GM18505 (cell line): ENCODE results near the gene RASD2.

Experiments used
- ATAC-seq: cut with Tn5 transposase; IDR thresholded peaks from one replicate; pipeline ENCODE4 v1.9.1; 2021; ENCODE audit not compliant: unreplicated experiment
- POLR2A ChIP-seq: IDR thresholded peaks from 4 replicates; pipeline ENCODE4 v1.6.1; 2011; ENCODE audit warnings: borderline replicate concordance; ENCODE audit not compliant: insufficient read depth, insufficient read length; ENCODE audit errors: extremely low read depth

Gene RASD2

GRCh38 chr22:35582861-35583670 is 42.4 kb downstream of the RASD2 start:
- no peak for ATAC-seq
- TF ChIP-seq POLR2A = no peak

GRCh38 chr22:35586771-35587170 is 46.1 kb downstream of the RASD2 start:
- ATAC-seq = no peak
- TF ChIP-seq POLR2A = no peak

GRCh38 chr22:35587447-35587870 is 46.8 kb downstream of the RASD2 start:
- no peak for ATAC-seq
- TF ChIP-seq POLR2A = no peak

- ATAC-seq = no peak
- no peak for TF ChIP-seq POLR2A
Observed at GRCh38 chr22:35587896-35588295, 47.3 kb downstream of the RASD2 start.

- ATAC-seq = no peak
- TF ChIP-seq POLR2A = no peak
Observed at GRCh38 chr22:35589071-35589755, 48.6 kb downstream of the RASD2 start.

GRCh38 chr22:35589756-35590093 is 49.1 kb downstream of the RASD2 start:
- no peak for TF ChIP-seq POLR2A
- ATAC-seq = no peak

GRCh38 chr22:35590634-35591295 is 50.1 kb downstream of the RASD2 start:
- ATAC-seq = no peak

GRCh38 chr22:35591714-35592417 is 51.2 kb downstream of the RASD2 start:
- ATAC-seq = no peak
- no peak for TF ChIP-seq POLR2A

More at GRCh38 chr22:35590634-35591295, 50.1 kb downstream of the RASD2 start:
- TF ChIP-seq POLR2A = no peak

GRCh38 chr22:35592418-35592967 is 51.9 kb downstream of the RASD2 start:
- TF ChIP-seq POLR2A = no peak
- no peak for ATAC-seq

- ATAC-seq = no peak
- TF ChIP-seq POLR2A = no peak
Observed at GRCh38 chr22:35593071-35593890, 52.6 kb downstream of the RASD2 start.

- ATAC-seq = no peak
- no peak for TF ChIP-seq POLR2A
Observed at GRCh38 chr22:35593891-35594470, 53.4 kb downstream of the RASD2 start.

- TF ChIP-seq POLR2A = no peak
- ATAC-seq = no peak
Observed at GRCh38 chr22:35594686-35595085, 54.1 kb downstream of the RASD2 start.

GRCh38 chr22:35596821-35597220 is 56.2 kb downstream of the RASD2 start:
- TF ChIP-seq POLR2A = no peak
- ATAC-seq = no peak
